ENCODE results near the gene ZIC5. TPM values are rescaled to one million over a fixed set of nuclear protein-coding genes. Genes with fewer than 3 reads are reported as not detected.

Gene ZIC5
- total RNA-seq, 2 donors from 2014 or later: 0.09 to 0.45 TPM

DNA sequence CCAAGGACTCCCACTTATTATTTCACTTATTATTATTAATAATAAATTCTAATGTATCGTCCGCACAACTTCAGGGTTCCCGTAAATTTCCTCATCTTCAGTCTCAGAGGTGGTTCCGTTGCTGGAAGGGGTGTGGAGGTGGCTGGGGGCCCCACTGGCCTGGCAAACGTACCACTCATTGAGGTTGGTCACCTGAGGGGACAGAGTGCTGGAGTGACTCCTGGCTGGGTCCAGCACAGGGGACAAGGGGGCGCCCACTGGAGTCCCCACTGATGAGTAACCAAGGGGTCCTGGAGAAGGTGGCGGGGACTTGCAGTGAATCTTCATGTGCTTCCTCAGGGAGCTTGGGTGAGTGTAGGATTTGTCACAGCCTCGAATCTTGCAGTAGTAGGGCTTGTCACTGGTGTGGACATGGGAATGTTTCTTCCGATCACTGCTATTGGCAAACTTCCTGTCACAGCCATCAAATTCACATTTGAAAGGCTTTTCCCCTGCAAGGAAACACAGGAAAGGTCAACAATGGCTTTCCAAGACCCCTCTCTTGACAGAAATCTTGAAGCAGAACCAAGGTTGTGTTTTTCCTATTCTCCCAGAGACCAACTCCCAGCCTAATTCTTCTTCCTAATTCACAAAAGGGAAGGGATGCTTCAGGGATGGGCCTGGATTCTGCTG lies 6.1 kb downstream of the ZIC5 start:
- H3K9me3 ChIP-seq: no peaks in the 10 kb centered on the region
- H3K27ac ChIP-seq: no peak overlapping the region
- no peak for TF ChIP-seq POLR2AphosphoS5 (IDR thresholded peaks at IDR 0.05)
- TF ChIP-seq POLR2A (IDR thresholded peaks at IDR 0.05): no peak
- peaks cover 53% of the 10 kb centered on the region for H3K27me3 ChIP-seq (replicated peaks; ENCODE audit: insufficient read depth)
- peaks cover 11% of the 10 kb centered on the region for H3K4me1 ChIP-seq (replicated peaks)
- H3K4me3 ChIP-seq: no peak overlapping the region
- intact Hi-C loops (cut with DNase I): no loop called here
- WGBS: 77% methylated on average over 8 of the region's 9 CpGs
- no peaks in the 10 kb centered on the region for H3K36me3 ChIP-seq
- DNase-seq (ENCODE audit: low spot score): no peak

DNA sequence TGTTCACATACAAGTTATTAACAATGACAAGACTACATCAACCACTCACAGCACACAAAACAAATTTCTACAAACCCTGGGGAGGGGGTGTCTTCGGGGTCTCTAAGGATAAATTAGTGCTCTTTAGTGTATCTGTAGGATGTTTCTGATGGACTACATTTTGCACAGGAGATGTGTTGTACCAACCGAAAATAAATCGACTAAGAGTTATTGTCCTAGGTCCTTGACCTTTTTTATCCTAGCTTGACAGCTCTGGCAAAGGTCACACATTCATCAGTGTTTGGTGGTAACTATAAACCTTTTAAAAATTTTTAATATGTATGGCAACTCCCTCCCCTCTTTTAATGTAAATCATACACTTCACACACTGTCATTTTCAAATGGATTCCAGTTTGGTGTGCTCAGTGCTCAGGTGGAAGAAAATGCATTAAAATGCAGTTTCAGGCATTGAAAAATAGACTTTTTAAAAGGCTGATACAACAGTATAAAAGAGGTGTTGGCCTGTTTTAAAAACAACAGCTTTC lies 7.7 kb downstream of the ZIC5 start:
- intact Hi-C loops (cut with DNase I): no loop called here
- Histone ChIP-seq H3K4me1 (replicated peaks) (peaks cover 11% of the 10 kb centered on the region), H3K36me3 (no peaks in the 10 kb centered on the region), H3K27ac (no peak overlapping the region), H3K9me3 (no peaks in the 10 kb centered on the region), H3K27me3 (replicated peaks; ENCODE audit: insufficient read depth) (peaks cover 58% of the 10 kb centered on the region), H3K4me3 (no peak overlapping the region)
- WGBS: 56% methylated on average over 3 of the region's 3 CpGs
- no peak for TF ChIP-seq POLR2A (IDR thresholded peaks at IDR 0.05)
- TF ChIP-seq POLR2AphosphoS5 (IDR thresholded peaks at IDR 0.05): no peak
- no peak for DNase-seq (ENCODE audit: low spot score)

DNA sequence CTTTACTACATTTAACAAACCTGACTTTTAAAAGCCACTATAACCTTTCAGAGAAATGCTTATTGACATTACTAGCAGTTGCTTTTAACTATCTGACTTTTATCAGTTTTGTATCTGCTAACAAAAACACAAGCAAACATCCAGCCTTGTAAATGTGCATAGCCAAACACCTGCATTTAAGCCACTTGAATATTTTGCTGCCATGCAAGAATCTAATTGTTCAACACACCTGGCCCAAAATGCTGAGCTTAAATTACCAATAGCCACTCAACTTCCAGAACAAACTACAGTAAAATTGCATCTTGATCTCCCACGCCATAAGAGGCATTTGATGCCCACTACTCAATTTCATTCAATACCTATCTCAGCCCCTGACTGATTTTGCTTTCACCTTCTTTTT lies 9.3 kb downstream of the ZIC5 start:
- Histone ChIP-seq H3K4me3 (no peak overlapping the region), H3K27me3 (replicated peaks; ENCODE audit: insufficient read depth) (peaks cover 61% of the 10 kb centered on the region), H3K4me1 (replicated peaks) (peaks cover 3% of the 10 kb centered on the region), H3K27ac (no peak overlapping the region), H3K36me3 (no peaks in the 10 kb centered on the region), H3K9me3 (no peaks in the 10 kb centered on the region)
- WGBS: 33% methylated on average over 1 of the region's 1 CpG
- TF ChIP-seq POLR2AphosphoS5 (IDR thresholded peaks at IDR 0.05) (no peak), POLR2A (IDR thresholded peaks at IDR 0.05) (no peak)
- TF ChIP-seq, protein P1, sequence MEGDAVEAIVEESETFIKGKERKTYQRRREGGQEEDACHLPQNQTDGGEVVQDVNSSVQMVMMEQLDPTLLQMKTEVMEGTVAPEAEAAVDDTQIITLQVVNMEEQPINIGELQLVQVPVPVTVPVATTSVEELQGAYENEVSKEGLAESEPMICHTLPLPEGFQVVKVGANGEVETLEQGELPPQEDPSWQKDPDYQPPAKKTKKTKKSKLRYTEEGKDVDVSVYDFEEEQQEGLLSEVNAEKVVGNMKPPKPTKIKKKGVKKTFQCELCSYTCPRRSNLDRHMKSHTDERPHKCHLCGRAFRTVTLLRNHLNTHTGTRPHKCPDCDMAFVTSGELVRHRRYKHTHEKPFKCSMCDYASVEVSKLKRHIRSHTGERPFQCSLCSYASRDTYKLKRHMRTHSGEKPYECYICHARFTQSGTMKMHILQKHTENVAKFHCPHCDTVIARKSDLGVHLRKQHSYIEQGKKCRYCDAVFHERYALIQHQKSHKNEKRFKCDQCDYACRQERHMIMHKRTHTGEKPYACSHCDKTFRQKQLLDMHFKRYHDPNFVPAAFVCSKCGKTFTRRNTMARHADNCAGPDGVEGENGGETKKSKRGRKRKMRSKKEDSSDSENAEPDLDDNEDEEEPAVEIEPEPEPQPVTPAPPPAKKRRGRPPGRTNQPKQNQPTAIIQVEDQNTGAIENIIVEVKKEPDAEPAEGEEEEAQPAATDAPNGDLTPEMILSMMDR (IDR thresholded peaks at IDR 0.05): no peak
- intact Hi-C loops (cut with DNase I): no loop called here
- no peak for DNase-seq (ENCODE audit: low spot score)

DNA sequence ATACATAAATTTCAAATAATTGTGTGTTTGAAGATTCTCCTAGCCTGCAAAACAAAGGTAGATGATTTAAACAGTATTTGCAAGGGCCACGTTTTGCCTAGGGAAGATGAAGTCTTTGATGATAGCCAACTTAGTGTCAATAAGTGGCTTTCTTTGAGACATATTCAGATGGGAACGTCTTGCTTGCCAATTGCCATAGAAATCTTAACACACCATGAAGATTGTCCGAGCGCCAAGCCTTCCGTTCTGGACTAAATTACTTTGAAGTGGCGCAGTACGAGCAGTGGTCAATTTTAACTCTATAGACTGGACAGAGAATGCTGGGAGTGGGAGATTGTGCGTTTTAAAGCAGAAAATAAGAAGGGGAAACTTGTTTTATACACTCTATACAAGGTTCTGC lies 9.9 kb downstream of the ZIC5 start:
- 38% methylated on average over 8 of the region's 8 CpGs for WGBS
- TF ChIP-seq, protein P1 (IDR thresholded peaks at IDR 0.05): no peak
- no peak for TF ChIP-seq POLR2AphosphoS5 (IDR thresholded peaks at IDR 0.05)
- TF ChIP-seq POLR2A (IDR thresholded peaks at IDR 0.05): no peak
- H3K36me3 ChIP-seq: no peaks in the 10 kb centered on the region
- peaks cover 65% of the 10 kb centered on the region for H3K27me3 ChIP-seq (replicated peaks; ENCODE audit: insufficient read depth)
- peaks cover 3% of the 10 kb centered on the region for H3K4me1 ChIP-seq (replicated peaks)
- no peak overlapping the region for H3K4me3 ChIP-seq
- intact Hi-C loops (cut with DNase I): no loop called here
- H3K9me3 ChIP-seq: no peaks in the 10 kb centered on the region
- no peak overlapping the region for H3K27ac ChIP-seq
- DNase-seq (ENCODE audit: low spot score): no peak

DNA sequence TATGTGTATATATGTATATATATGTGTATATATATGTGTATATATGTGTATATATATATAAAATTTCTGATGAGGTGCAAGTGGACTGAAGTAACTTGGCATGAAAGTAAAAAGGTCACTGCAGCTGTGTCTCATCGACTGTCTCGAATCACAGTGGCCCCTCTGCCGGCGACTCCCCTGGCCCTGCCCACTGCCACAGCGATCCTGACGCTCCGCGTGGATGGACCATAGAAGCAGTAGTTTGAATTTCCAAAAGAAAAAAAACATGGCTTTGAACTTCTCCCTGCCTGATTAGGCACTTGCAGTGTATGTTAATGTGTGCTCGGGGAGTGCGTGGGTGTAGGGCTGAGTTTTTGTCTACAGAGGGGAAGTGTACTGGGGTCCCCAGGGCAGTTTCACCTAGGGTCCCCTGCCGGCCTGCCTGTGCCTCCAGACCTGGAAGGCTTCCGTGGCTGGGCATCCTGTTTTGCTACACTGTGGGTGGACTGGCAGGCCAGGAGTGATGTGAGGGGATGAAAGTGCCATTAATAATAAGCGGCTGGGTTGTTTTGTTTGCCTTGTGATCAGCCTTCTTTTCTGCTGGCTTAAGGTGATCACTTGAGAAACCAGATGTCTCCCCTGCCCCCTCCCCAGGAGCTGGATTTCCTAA lies 10.8 kb downstream of the ZIC5 start:
- Histone ChIP-seq H3K9me3 (no peaks in the 10 kb centered on the region), H3K27me3 (replicated peaks; ENCODE audit: insufficient read depth) (peaks cover 69% of the 10 kb centered on the region), H3K36me3 (no peaks in the 10 kb centered on the region), H3K4me3 (no peak overlapping the region), H3K4me1 (replicated peaks) (peaks cover 3% of the 10 kb centered on the region), H3K27ac (no peak overlapping the region)
- intact Hi-C loops (cut with DNase I): no loop called here
- TF ChIP-seq POLR2AphosphoS5 (IDR thresholded peaks at IDR 0.05) (no peak), POLR2A (IDR thresholded peaks at IDR 0.05) (no peak)
- TF ChIP-seq, protein P1 (IDR thresholded peaks at IDR 0.05): no peak
- DNase-seq (ENCODE audit: low spot score): no peak
- WGBS: 10% methylated on average over 13 of the region's 13 CpGs

Measured in prostate gland (tissue), 2 donors.